ENCODE data around the gene SIN3B.
A peak's percentile ranks its signal among the peaks of the same experiment; 100 is the strongest.

Gene SIN3B

DNA sequence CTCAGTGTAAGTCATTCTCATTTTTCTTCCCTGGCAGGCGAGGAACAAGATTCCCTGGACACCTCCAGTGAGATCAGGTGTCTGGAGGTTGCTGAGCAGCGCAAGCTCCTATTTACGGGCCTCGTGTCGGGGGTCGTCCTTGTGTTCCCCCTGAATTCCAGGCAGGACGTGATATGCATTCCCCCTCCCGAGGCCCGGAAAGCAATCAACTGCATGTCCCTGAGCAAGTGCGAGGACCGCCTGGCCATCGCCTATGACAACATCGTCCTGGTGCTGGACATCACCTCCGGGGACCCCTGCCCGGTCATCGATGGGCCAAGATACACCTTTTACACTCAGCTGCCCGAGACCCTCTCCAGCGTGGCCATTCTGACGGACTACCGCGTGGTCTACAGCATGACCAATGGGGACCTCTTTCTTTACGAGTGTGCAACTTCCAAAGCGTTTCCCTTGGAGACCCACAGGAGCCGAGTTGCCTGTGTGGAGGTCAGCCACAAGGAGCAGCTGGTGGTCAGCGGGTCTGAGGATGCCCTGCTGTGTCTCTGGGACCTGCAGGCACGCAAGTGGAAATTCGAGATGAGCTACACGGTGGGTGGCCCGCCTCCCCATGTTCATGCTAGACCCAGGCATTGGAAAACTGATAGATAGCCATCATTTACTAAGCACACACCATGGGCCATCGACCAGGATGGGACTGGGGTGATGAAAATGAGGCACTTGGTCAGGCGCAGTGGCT is 21.5 kb upstream of the SIN3B start:
- no peaks in the 10 kb centered on the region for H3K36me3 Mint-ChIP-seq

GRCh38 chr19:16814526-16815100 is 14.6 kb upstream of the SIN3B start:
- H3K36me3 Mint-ChIP-seq: no peaks in the 10 kb centered on the region
- no peaks in the 10 kb centered on the region for H3K9me3 Mint-ChIP-seq

More for the DNA sequence above, 21.5 kb upstream of the SIN3B start:
- no peaks in the 10 kb centered on the region for H3K9me3 Mint-ChIP-seq
- H3K4me3 Mint-ChIP-seq: no peak overlapping the region
- no peaks in the 10 kb centered on the region for H3K4me1 Mint-ChIP-seq
- H3K27ac Mint-ChIP-seq: no peak overlapping the region
- H3K27me3 Mint-ChIP-seq: no peaks in the 10 kb centered on the region

DNA sequence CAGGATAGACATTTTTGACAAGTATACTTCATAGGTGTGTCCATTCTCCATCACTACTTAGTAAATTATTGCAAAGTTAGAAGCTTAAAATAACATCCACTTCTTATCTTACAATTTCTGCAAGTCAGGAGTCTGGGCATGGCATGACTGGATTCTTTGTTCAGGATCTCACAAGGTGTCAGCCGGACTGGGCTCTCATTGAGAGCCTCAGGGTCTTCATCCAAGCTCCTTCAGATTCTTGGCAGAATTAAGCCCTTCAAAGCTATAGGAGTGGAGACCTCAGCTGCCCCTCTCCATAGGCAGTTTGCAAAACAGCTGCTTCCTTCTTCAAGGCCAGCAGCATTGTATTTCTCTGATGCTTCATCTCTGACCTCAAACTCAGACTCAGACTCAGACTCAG is 9.1 kb upstream of the SIN3B start:
- Mint-ChIP-seq H3K27me3 (peaks cover 9% of the 10 kb centered on the region), H3K4me1 (peaks cover 6% of the 10 kb centered on the region), H3K36me3 (no peaks in the 10 kb centered on the region), H3K9me3 (no peaks in the 10 kb centered on the region), H3K4me3 (no peak overlapping the region), H3K27ac (no peak overlapping the region)

More at GRCh38 chr19:16814526-16815100, 14.6 kb upstream of the SIN3B start:
- Mint-ChIP-seq H3K27ac (no peak overlapping the region), H3K4me3 (no peak overlapping the region), H3K27me3 (peaks cover 5% of the 10 kb centered on the region), H3K4me1 (no peaks in the 10 kb centered on the region)

GRCh38 chr19:16821081-16821480 is 8.1 kb upstream of the SIN3B start:
- H3K27ac Mint-ChIP-seq: no peak overlapping the region
- H3K4me3 Mint-ChIP-seq: no peak overlapping the region
- H3K36me3 Mint-ChIP-seq: no peaks in the 10 kb centered on the region
- no peaks in the 10 kb centered on the region for H3K9me3 Mint-ChIP-seq
- H3K27me3 Mint-ChIP-seq: peaks cover 13% of the 10 kb centered on the region
- H3K4me1 Mint-ChIP-seq: peaks cover 15% of the 10 kb centered on the region

- Mint-ChIP-seq H3K4me3 (no peak overlapping the region), H3K27me3 (peaks cover 13% of the 10 kb centered on the region), H3K27ac (no peak overlapping the region), H3K36me3 (no peaks in the 10 kb centered on the region), H3K9me3 (no peaks in the 10 kb centered on the region), H3K4me1 (peaks cover 21% of the 10 kb centered on the region)
These were observed 6.5 kb upstream of the SIN3B start for GRCh38 chr19:16822648-16823047.

DNA sequence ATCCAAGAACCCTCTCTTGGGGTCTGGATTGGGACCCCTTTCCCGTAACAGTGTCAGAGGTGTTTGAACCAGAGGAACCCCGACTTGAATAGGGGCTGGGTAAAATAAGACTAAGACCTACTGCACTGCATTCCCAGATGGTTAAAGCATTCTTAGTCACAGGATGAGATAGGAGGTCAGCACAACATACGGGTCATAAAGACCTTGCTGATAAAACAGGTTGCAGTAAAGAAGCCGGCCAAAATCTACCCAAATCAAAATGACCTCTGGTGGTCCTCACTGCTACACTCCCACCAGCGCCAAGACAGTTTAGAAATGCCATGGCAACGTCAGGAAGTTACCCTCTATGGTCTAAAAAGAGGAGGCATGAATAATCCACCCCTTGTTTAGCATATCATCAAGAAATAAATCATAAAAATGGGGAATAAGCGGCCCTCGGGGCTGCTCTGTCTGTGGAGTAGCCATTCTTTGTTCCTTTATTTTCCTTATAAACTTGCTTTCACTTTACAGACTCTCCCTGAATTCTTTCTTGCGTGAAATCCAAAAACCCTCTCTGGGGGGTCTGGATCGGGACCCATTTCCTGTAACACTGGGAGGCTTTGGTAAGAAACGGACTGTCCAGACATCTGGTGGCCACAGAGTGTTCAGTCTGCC is 4.4 kb upstream of the SIN3B start:
- Mint-ChIP-seq H3K27me3 (peaks cover 10% of the 10 kb centered on the region), H3K27ac (no peak overlapping the region), H3K4me3 (peak overlapping the region; percentile 71), H3K36me3 (no peaks in the 10 kb centered on the region), H3K9me3 (no peaks in the 10 kb centered on the region), H3K4me1 (peaks cover 26% of the 10 kb centered on the region)

DNA sequence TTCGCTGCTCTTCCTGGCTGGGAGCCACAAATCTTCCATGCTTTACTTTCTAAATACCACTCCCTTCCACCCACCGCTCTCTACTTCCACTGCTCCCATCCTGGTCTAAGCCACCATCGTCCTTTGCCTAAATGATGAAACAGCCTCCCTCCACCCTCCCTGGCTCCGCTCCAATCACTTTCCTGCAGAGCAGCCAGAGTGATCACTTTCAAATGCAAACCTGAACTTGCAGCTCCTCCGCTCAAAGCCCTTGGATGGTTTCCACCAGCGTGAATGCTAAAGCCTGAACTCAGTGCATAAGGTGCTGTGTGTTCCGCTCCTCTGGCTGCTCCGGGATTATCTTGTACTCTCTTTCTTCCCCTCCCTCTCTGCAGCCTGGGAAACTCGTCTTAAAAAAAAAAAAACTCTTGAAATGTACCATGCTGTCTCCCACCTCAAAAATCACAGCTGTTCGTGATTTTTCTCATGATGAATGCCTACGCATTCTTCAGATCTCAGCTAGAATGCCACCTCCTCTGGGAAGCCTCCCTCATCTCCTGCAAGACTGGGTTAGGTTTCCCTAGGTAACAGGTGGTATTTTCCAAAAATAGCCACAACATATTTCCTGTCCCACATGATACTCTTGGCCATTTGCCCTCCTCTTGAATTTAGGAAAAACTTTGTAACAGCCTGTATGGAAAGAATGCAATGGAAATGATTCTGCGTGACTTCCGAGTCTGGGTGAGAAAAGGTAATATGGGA is 3.7 kb upstream of the SIN3B start:
- no peaks in the 10 kb centered on the region for H3K9me3 Mint-ChIP-seq
- peak overlapping the region; percentile 71 for H3K4me3 Mint-ChIP-seq
- H3K4me1 Mint-ChIP-seq: peaks cover 32% of the 10 kb centered on the region
- peaks cover 10% of the 10 kb centered on the region for H3K27me3 Mint-ChIP-seq
- peak overlapping the region; percentile 47 for H3K27ac Mint-ChIP-seq
- no peaks in the 10 kb centered on the region for H3K36me3 Mint-ChIP-seq

DNA sequence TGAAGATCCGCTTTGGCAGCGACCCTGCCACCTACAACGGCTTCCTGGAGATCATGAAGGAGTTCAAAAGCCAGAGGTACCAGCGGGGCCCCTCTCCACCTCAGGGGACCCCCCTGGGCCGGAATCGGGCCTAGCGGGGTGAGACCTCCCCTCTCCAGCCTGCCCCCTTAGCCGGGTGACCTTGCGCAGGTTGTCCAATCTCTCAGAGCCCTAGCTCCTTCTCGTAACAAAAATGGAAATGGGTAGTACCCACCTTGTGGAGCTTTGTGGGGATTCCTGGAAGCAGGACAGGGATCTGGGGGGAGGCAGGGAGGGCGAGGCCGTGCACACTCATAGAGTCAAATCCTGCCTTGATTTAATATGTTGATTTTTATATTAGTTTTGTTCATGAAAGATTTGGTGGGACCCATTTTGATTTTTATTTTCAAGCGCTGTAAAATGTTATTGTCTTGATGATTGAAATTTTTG is 658 bp downstream of the SIN3B start:
- no peaks in the 10 kb centered on the region for H3K36me3 Mint-ChIP-seq
- H3K4me3 Mint-ChIP-seq: peak overlapping the region; percentile 89

GRCh38 chr19:16830679-16831078 is 1.5 kb downstream of the SIN3B start:
- Mint-ChIP-seq H3K27ac (peak overlapping the region; percentile 91), H3K4me3 (peak overlapping the region; percentile 89), H3K4me1 (peaks cover 29% of the 10 kb centered on the region), H3K36me3 (no peaks in the 10 kb centered on the region), H3K9me3 (no peaks in the 10 kb centered on the region), H3K27me3 (peaks cover 2% of the 10 kb centered on the region)

More for the DNA sequence above, 658 bp downstream of the SIN3B start:
- Mint-ChIP-seq H3K4me1 (peaks cover 37% of the 10 kb centered on the region), H3K27ac (peak overlapping the region; percentile 91), H3K27me3 (peaks cover 7% of the 10 kb centered on the region), H3K9me3 (no peaks in the 10 kb centered on the region)

GRCh38 chr19:16831531-16831930 is 2.3 kb downstream of the SIN3B start:
- H3K36me3 Mint-ChIP-seq: peaks cover 2% of the 10 kb centered on the region
- peak overlapping the region; percentile 12 for H3K4me3 Mint-ChIP-seq
- no peaks in the 10 kb centered on the region for H3K27me3 Mint-ChIP-seq
- peaks cover 28% of the 10 kb centered on the region for H3K4me1 Mint-ChIP-seq
- no peaks in the 10 kb centered on the region for H3K9me3 Mint-ChIP-seq
- H3K27ac Mint-ChIP-seq: peak overlapping the region; percentile 33

- no peak overlapping the region for H3K27ac Mint-ChIP-seq
- no peaks in the 10 kb centered on the region for H3K27me3 Mint-ChIP-seq
- no peak overlapping the region for H3K4me3 Mint-ChIP-seq
- H3K36me3 Mint-ChIP-seq: peaks cover 6% of the 10 kb centered on the region
- no peaks in the 10 kb centered on the region for H3K9me3 Mint-ChIP-seq
- H3K4me1 Mint-ChIP-seq: peaks cover 31% of the 10 kb centered on the region
These were observed 5.5 kb downstream of the SIN3B start for GRCh38 chr19:16834747-16835146.

GRCh38 chr19:16836115-16837034 is 7.2 kb downstream of the SIN3B start:
- H3K4me1 Mint-ChIP-seq: peaks cover 18% of the 10 kb centered on the region
- no peaks in the 10 kb centered on the region for H3K27me3 Mint-ChIP-seq
- no peak overlapping the region for H3K4me3 Mint-ChIP-seq
- no peak overlapping the region for H3K27ac Mint-ChIP-seq
- no peaks in the 10 kb centered on the region for H3K9me3 Mint-ChIP-seq
- H3K36me3 Mint-ChIP-seq: peaks cover 9% of the 10 kb centered on the region

DNA sequence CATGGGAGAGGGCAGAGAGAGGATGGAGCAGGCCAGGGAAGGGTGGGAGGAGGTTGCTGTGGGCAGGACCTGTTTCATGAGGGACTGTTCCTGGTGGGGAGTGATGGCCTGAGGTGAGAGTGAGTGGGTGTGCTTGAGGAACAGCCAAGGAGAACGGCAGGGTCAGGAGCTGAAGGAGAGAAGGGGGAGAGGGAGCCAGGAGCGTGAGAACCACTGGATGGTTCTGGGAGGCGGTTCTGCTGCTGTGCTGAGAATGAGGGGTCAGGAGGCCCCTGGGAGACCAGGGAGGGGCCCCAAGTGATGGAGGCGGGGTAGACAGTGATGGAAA is 7.8 kb downstream of the SIN3B start:
- Mint-ChIP-seq H3K4me1 (peaks cover 15% of the 10 kb centered on the region), H3K27me3 (no peaks in the 10 kb centered on the region), H3K36me3 (peaks cover 9% of the 10 kb centered on the region), H3K27ac (no peak overlapping the region), H3K9me3 (no peaks in the 10 kb centered on the region), H3K4me3 (no peak overlapping the region)

DNA sequence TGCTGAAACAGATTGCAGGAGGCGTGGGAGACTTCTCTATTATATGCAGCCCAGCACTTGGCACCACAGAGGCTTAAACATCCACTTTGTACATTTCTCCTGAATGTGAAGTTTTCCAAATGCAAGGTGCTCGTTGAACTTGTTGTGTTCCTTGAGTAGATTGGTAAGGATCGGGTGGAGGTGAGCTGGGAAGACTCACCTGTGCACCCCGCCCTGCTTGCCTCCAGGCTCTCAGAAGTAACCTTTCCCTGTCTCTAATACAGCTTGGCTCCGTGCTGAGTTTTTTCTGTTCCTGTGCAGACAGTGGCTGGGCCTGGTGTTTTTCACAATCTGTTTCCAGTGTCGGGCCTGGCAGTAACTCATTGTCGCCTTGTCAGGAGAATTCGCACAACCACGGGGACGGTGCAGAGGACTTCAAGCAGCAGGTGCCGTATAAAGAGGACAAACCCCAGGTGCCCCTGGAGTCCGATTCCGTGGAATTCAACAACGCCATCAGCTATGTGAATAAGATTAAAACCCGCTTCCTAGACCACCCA is 12.3 kb downstream of the SIN3B start:
- Mint-ChIP-seq H3K27ac (no peak overlapping the region), H3K9me3 (no peaks in the 10 kb centered on the region), H3K4me1 (peaks cover 15% of the 10 kb centered on the region), H3K36me3 (peaks cover 8% of the 10 kb centered on the region), H3K27me3 (no peaks in the 10 kb centered on the region), H3K4me3 (no peak overlapping the region)

DNA sequence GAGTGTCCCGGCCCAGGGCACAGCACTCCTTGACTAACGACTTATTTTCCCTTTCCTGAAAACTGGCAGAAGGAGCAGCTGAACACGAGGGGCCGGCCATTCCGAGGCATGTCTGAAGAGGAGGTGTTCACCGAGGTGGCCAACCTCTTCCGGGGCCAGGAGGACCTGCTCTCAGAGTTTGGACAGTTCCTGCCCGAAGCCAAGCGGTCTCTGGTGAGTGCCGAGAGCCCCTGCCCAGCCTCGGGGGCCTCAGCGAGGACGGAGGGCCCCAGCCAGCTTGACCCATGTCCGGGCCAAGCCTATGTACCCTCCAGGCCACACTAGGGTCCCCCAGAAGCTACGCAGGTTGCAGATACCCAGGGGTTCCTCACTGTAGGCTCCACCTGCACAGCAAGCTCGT is 17.7 kb downstream of the SIN3B start:
- Mint-ChIP-seq H3K4me1 (no peaks in the 10 kb centered on the region), H3K36me3 (peaks cover 13% of the 10 kb centered on the region), H3K27me3 (no peaks in the 10 kb centered on the region), H3K27ac (no peak overlapping the region), H3K9me3 (no peaks in the 10 kb centered on the region), H3K4me3 (no peak overlapping the region)

Measured in activated naive CD4-positive, alpha-beta T cell treated with anti-CD3 and anti-CD28 coated beads, Interleukin-2, amount 50 U/mL, for 24 hours (primary cell).